LNCAP (cell line): ENCODE measurements around the gene PMS1.

ENCODE experiments used
- TF ChIP-seq, protein P1 (sequence below): fragments of 450-650 bp; IDR thresholded peaks from 2 replicates; pipeline ENCODE4 v1.5.1; 2017; ENCODE audit warnings: mild to moderate bottlenecking

Gene PMS1

DNA sequence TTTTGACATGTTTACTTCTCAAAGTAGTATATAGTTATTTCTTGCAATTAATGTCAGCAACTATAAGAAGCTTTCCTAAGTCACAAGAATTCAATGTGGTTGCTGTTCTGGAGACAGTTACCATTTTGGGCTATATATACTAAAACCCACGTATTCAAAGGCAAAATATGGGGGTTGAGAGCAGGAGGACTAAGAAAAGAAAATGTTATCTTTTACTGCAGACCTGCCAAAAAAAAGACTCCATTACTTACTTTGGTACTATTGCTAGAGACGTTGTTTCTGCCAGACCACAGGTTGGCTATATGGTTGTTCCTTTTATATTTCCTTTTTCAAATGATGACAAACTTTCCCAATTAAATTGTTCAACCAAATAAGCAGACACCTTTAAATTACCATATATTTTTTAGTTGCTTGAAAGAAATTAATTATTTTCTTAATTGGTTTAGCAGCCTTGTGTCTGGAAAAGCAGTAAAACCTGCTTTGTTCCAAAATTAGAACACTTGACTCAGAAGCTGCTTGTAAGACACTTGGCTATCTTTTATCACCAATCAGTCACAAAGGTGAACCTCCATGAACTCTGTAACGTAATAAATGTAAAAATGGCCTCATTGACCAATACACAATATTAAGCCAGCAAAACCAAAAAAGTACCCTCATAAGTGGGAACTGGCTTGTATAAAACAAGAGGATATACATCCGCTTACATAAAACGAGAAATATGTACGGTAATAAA lies 13.5 kb upstream of the PMS1 start:
- TF ChIP-seq, protein P1, sequence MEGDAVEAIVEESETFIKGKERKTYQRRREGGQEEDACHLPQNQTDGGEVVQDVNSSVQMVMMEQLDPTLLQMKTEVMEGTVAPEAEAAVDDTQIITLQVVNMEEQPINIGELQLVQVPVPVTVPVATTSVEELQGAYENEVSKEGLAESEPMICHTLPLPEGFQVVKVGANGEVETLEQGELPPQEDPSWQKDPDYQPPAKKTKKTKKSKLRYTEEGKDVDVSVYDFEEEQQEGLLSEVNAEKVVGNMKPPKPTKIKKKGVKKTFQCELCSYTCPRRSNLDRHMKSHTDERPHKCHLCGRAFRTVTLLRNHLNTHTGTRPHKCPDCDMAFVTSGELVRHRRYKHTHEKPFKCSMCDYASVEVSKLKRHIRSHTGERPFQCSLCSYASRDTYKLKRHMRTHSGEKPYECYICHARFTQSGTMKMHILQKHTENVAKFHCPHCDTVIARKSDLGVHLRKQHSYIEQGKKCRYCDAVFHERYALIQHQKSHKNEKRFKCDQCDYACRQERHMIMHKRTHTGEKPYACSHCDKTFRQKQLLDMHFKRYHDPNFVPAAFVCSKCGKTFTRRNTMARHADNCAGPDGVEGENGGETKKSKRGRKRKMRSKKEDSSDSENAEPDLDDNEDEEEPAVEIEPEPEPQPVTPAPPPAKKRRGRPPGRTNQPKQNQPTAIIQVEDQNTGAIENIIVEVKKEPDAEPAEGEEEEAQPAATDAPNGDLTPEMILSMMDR: no peak

DNA sequence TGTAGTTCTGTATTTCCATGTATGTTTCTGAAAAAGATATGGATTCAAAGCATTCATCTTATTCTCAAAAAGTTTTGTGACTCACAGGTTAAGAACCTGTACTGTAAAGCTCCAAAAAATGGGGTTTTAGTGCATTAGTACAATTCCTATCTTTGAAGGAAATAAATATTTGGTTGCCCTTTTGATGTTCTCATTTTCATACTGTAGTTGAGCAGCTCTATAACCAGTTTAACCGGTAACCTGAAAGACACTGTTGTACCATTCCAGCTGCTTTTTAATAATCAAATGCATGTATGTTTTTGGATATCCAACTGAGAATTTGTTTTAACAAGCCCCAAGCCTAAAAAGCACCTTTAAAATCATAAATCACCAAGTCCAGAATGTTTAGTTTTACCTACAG lies 12.0 kb upstream of the PMS1 start:
- TF ChIP-seq, protein P1: no peak

DNA sequence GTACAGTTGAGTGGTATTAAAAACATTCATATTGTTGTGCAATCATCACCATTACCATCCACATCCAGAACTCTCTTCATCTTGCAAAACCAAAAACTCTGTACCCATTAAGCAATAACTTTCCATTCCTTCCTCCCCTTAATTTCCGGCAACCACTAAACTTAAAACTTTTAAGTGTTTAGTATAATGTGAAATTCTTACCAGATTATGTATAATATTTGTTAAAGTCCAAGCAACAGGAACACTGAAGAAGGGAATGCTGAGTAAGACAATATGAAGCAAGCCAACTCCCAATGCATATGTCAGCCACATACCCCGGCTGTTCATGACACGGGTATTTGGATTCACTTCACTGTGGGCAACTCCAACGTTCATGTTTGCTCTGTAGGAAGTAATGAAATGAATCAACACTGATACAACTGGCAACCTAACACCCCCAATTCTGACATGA lies 2.0 kb upstream of the PMS1 start:
- TF ChIP-seq, protein P1: no peak

DNA sequence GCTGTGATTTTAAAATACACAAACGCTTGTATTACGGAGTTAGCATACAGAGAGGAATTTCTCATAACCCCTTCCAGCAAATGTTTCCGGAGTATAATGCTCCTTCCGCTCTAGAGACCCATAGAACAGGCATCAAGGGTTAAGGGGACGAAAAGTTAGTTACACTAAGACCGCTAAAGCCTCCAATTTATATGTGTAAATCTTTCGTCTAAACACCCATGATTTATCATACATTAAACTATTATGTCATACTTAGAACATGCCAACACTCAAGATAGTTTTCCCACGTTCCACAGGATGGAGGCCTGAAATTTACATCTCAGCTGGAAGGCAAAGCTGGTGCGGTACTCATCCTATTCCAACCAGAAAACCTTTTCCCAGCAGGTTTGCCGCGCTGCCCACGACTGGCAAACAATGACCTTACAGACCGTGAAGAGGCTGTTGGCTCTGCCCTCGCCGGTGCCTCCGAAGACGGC lies 761 bp upstream of the PMS1 start:
- TF ChIP-seq, protein P1: no peak

DNA sequence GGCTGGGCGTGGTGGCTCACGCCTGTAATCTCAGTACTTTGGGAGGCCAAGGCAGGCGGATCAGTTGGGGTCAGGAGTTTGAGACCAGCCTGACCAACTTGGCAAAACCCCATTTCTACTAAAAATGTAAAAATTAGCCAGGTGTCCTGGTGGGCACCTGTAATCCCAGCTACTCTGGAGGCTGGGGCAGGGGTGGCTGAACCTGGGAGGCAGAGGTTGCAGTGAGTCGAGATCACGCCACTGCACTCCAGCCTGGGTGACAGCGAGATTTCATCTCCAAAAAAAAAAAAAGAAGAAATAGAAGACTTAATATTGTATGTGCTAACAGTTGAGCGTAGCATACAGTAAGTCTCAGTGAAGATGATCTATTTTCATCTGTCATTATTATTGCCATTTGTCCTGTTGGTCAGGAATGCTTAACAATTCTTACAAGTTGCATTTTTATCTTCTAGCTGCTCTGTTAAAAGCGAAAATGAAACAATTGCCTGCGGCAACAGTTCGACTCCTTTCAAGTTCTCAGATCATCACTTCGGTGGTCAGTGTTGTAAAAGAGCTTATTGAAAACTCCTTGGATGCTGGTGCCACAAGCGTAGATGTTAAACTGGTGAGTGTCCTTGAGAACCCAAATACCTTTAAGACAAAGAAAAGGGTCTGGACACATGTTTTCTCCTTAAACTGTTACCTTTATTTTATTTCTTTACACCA lies 7.2 kb downstream of the PMS1 start:
- TF ChIP-seq, protein P1: no peak

DNA sequence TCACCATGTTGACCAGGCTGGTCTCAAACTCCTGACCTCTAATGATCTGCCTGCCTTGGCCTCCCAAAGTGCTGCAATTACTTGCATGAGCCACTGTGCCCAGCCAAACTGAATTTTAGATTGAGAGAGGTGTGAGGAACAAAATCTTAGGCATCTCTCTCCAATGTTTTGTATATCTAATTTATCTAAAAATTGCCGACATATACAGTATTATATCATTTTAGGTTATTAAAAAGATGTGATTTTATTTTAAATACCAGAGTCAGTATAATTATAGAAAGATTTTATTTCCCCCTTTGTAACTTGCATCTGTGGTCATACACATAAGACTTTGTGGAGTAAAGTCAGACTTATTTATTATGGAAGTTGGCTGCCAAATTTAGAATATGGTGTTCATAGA lies 10.1 kb downstream of the PMS1 start:
- TF ChIP-seq, protein P1: no peak

DNA sequence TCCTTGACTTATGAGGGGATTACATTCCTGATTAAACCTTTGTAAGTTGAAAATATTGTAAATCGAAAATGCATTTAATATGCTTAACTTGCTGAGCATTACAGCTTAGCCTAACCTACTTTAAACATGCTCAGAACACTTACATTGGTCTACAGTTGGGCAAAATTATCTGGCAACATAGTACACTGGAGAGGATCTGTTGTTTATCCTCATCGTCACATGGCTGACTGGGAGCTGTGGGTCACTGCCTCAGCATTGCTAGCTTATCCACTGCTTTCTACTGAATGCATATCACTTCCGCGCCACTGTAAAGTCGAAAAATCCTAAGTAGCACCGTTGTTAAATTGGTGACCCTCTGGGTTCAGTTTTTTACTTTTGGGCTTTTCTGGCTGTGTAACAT lies 13.7 kb downstream of the PMS1 start:
- TF ChIP-seq, protein P1: no peak
